ENCODE data around the gene POP5. TPM values are rescaled to one million over a fixed set of nuclear protein-coding genes. Genes with fewer than 3 reads are reported as not detected.

The POP5 gene
- total RNA-seq, 2 experiments from 2014 or later, result 60.0 to 61.9 TPM

DNA sequence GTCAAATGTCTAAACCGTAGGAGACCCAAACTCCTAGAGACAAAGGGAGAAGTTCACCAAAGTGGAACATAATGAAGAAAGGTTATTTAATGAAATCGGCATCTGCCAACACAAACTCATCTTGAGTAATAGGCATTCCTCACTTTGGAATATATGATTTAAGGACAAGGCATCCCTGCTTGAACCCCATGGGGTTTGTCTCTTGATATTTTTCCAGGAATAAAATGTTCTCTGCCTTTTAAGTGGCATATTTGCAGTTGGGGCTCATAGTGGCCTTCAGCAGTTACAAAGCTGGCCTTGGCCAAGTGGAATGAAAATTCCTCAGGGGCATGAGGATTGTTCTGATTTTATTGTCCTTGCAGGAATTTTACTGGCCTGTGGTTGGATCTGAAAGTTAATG is 7.1 kb downstream of the POP5 start:
- Mint-ChIP-seq H3K4me1 (peaks cover under 1% of the 10 kb centered on the region), H3K27me3 (no peaks in the 10 kb centered on the region), H3K4me3 (no peak overlapping the region), H3K36me3 (peaks cover 16% of the 10 kb centered on the region), H3K27ac (peak overlapping the region; percentile 19), H3K9me3 (no peaks in the 10 kb centered on the region)
- DNase-seq, result no peak

DNA sequence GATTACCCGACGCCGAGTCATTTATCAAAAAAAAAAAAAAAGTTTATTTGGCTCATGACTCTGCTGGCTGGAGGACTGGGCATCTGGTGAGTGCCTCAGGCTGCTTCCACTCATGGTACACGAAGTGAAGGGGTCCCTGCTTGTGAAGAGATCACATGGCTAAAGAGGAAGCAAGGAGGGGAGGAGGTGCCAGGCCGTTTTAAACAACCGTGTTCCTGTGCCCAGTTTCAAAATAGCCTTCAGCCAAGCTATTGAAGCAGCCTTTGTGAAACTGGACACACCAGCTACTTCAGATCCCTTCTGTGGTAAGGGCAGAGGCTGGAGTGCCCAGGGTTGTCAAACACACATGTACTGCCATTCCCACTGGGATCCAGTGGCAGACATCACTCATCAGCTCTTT is 7.6 kb downstream of the POP5 start:
- H3K4me1 Mint-ChIP-seq, result no peaks in the 10 kb centered on the region
- H3K9me3 Mint-ChIP-seq, result no peaks in the 10 kb centered on the region
- peak overlapping the region; percentile 19 for H3K27ac Mint-ChIP-seq
- H3K36me3 Mint-ChIP-seq, result peaks cover 16% of the 10 kb centered on the region
- no peak for DNase-seq
- H3K4me3 Mint-ChIP-seq, result no peak overlapping the region
- no peaks in the 10 kb centered on the region for H3K27me3 Mint-ChIP-seq

DNA sequence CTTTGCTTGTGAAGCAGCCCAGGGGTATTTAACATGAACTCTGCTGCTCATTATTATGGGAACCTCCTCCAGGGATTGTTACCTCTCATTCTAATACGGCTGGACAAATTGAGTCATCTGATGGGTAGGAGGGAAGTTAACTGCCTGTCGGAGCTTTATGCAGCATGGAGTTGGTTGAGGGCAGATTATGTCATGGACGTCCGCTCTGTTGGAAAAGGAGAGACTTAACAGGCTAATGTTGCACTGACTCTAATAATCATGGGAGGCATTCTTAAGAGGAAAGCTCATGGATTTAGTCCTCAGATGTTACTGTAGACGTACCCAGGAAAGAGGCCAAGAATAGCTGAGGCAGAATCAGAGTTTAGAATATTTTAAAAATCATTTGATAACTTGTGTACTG is 9.9 kb downstream of the POP5 start:
- H3K27ac Mint-ChIP-seq, result no peak overlapping the region
- H3K4me1 Mint-ChIP-seq, result no peaks in the 10 kb centered on the region
- no peak overlapping the region for H3K4me3 Mint-ChIP-seq
- H3K9me3 Mint-ChIP-seq, result no peaks in the 10 kb centered on the region
- no peak for DNase-seq
- H3K36me3 Mint-ChIP-seq, result peaks cover 15% of the 10 kb centered on the region
- H3K27me3 Mint-ChIP-seq, result no peaks in the 10 kb centered on the region

DNA sequence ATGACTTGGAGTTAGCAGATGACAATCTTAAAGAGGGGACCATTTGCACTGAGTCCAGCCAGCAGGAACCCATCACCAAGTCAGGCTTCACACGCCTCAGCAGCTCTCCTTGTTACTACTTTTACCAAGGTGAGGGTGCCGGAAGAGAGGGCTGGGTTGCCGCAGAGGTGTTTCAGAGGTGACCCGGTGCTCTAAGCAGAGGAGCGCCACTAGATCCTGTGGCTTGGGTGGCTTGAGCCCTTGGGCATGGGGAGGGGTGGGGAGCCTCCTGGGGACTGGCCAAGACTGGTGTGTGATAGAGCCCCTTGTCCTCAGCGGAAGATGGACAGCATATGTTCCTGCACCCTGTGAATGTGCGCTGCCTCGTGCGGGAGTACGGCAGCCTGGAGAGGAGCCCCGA is 17.7 kb downstream of the POP5 start:
- no peaks in the 10 kb centered on the region for H3K27me3 Mint-ChIP-seq
- H3K4me3 Mint-ChIP-seq, result no peak overlapping the region
- peak overlapping the region; percentile 51 for H3K27ac Mint-ChIP-seq
- H3K9me3 Mint-ChIP-seq, result no peaks in the 10 kb centered on the region
- no peaks in the 10 kb centered on the region for H3K4me1 Mint-ChIP-seq
- H3K36me3 Mint-ChIP-seq, result peaks cover 16% of the 10 kb centered on the region
- DNase-seq, result no peak

DNA sequence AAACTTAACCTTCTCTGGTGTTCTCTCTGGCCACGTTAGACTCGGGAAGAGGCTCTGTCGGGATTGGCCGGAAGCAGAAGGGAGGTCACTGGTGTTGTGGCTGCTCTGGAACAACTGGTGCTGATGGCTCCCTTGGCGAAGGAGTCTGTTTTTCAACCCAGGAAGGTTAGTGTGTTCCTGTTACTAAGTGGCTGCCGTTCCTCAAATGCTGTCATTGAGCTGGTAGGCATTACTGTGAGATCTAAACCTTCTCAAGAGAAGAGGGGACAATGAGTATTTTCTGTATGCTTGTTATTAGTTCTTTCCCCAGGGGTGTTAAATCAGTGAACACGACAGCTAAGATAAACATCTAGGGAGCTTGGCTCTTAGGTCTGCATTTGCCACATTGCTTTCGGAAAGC is 18.3 kb downstream of the POP5 start:
- Mint-ChIP-seq H3K4me1 (no peaks in the 10 kb centered on the region), H3K27me3 (no peaks in the 10 kb centered on the region), H3K9me3 (no peaks in the 10 kb centered on the region), H3K27ac (peak overlapping the region; percentile 48), H3K36me3 (peaks cover 17% of the 10 kb centered on the region), H3K4me3 (no peak overlapping the region)
- DNase-seq, result no peak

DNA sequence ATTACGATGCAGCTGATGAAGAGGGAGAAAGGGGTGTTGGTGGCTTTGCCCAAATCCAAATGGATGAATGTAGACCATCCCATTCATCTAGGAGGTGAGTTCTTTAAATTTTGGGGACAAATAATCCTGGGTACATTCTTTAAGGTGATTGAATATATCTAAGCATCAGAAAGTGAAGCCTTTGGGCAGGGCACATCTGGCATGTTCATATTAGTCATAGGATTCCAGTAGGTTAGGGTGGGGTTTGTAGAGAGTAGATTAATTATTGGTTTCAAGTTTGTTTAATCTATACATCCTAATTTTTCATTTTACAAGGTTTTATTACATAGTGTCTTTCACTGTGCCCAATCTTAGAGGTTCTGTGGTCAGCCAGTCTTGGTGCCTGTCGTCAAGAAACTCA is 23.6 kb downstream of the POP5 start:
- Mint-ChIP-seq H3K9me3 (no peaks in the 10 kb centered on the region), H3K36me3 (peaks cover 16% of the 10 kb centered on the region), H3K27me3 (no peaks in the 10 kb centered on the region), H3K27ac (peak overlapping the region; percentile 28), H3K4me3 (no peak overlapping the region), H3K4me1 (no peaks in the 10 kb centered on the region)
- no peak for DNase-seq

DNA sequence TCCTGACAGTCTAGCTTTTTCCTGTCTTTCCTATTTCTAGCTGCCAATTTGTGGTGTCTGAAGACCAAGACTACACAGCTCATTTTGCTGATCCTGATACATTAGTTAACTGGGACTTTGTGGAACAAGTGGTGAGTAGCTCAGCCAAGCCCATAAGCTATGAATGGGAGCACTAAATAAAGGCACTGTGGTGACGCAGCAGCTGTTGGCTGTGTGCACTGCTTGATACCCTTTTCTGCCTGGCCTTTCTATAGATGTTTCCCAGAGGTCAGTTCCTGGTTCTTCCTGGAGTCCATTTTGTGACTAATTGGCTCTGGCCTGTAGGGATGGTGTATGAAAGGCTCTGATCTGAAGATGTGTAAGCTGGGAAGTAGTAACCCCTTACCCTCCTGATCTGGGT is 26.5 kb downstream of the POP5 start:
- Mint-ChIP-seq H3K4me1 (peaks cover 4% of the 10 kb centered on the region), H3K27me3 (no peaks in the 10 kb centered on the region), H3K4me3 (no peak overlapping the region), H3K9me3 (no peaks in the 10 kb centered on the region), H3K27ac (no peak overlapping the region), H3K36me3 (peaks cover 17% of the 10 kb centered on the region)
- no peak for DNase-seq

DNA sequence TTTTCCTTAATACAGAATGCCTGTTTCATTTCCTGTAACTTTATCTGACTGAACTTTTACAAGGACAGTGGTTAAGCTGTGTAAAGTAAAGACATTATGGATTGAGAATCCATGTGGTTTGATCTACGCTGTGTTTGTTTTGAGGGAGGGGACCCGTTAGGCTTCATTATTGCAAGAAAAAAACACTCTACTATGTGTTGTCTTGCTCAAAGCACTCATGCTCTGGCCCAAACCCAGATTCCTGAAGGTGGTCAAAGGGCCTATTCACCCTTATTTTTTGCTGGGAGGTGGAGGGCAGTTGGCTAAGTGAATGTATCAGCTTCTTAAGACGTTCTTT is 35.2 kb downstream of the POP5 start:
- peaks cover 7% of the 10 kb centered on the region for H3K36me3 Mint-ChIP-seq
- no peaks in the 10 kb centered on the region for H3K9me3 Mint-ChIP-seq
- DNase-seq, result no peak
- no peaks in the 10 kb centered on the region for H3K27me3 Mint-ChIP-seq
- H3K4me1 Mint-ChIP-seq, result peaks cover 12% of the 10 kb centered on the region
- no peak overlapping the region for H3K4me3 Mint-ChIP-seq
- peak overlapping the region; percentile 57 for H3K27ac Mint-ChIP-seq

DNA sequence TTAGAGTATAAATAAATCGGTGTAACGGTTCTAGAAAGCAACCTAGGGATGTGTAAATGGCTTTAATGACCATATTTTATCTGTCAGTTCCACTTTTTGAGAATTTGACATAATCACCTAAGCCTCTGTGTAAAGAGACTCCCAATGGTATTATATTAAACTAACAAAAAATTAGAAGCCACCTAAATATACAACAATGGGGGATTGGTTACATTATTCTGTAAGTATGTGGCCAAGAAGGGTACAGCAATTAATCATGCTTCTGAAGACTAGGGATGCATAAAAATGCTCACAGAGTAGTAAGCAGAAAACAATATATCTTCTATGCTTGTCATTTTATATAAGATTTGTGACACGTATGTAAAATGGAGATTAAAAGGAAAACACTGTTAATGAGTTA is 36.5 kb downstream of the POP5 start:
- H3K27me3 Mint-ChIP-seq, result no peaks in the 10 kb centered on the region
- DNase-seq, result no peak
- no peaks in the 10 kb centered on the region for H3K9me3 Mint-ChIP-seq
- no peak overlapping the region for H3K27ac Mint-ChIP-seq
- peaks cover 12% of the 10 kb centered on the region for H3K36me3 Mint-ChIP-seq
- no peak overlapping the region for H3K4me3 Mint-ChIP-seq
- H3K4me1 Mint-ChIP-seq, result peaks cover 21% of the 10 kb centered on the region

DNA sequence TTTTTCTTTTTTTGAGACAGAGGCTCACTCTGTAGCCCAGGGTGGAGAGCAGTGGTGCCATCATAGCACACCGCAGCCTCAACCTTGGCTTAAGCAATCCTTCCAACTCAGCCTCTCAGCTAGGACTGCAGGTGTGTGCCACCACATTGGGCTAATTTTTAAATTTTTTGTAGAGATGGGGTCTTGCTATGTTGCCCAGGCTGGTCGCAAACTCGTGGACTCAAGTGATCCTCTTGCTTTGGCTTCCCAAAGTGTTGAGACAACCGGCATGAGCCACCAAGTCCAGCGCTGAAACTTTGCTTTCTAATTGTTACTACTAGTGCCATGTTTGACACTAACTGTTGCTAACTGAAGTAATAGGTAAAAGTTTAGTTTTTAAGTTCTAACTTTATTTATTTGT is 39.0 kb downstream of the POP5 start:
- Mint-ChIP-seq H3K4me1 (peaks cover 46% of the 10 kb centered on the region), H3K9me3 (no peaks in the 10 kb centered on the region), H3K27ac (no peak overlapping the region), H3K27me3 (no peaks in the 10 kb centered on the region), H3K36me3 (peaks cover 29% of the 10 kb centered on the region), H3K4me3 (no peak overlapping the region)
- DNase-seq, result no peak

DNA sequence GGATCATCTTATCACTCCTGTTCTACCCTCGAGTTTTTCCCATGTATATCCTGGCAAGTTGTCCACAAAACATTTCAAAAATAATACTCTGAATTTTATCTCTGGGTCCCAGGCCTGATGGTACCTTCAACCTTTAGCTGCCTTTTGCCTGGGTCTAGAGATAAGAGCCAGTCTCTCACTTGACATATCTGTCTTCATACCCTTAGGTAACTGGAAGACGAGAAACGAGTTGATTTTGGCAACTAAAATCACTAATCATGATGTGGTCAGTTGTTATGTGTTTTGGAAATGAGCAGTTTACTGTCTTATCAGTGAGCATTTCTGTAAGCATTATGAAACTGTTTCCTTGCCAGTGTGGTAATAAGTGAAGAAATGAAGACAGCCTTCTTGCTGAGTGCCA is 40.8 kb downstream of the POP5 start:
- Mint-ChIP-seq H3K9me3 (no peaks in the 10 kb centered on the region), H3K27me3 (no peaks in the 10 kb centered on the region), H3K4me1 (peaks cover 56% of the 10 kb centered on the region), H3K27ac (no peak overlapping the region), H3K36me3 (peaks cover 44% of the 10 kb centered on the region), H3K4me3 (no peak overlapping the region)
- DNase-seq, result no peak

DNA sequence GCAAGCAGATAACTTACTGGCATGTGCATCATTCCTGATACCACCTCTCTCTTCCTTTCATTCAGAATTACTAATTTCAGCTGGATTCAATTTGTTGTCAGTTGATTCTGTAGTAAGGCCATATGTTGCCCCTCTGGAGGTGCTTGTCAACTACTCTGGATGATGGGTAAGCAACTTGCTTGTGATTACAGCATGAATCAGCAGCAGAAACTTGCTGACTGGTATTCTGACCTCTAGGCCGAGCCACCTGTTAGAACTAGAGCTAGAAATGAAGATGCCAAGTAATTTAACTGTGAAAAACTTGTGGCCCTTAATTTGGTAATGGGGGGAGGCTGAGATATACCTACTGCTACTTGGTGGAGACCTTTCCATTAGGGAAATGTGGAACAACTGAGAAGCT is 41.9 kb downstream of the POP5 start:
- H3K36me3 Mint-ChIP-seq, result peaks cover 47% of the 10 kb centered on the region
- peak overlapping the region; percentile 11 for H3K27ac Mint-ChIP-seq
- H3K4me1 Mint-ChIP-seq, result peaks cover 54% of the 10 kb centered on the region
- DNase-seq, result no peak
- H3K4me3 Mint-ChIP-seq, result no peak overlapping the region
- H3K9me3 Mint-ChIP-seq, result no peaks in the 10 kb centered on the region
- H3K27me3 Mint-ChIP-seq, result no peaks in the 10 kb centered on the region

DNA sequence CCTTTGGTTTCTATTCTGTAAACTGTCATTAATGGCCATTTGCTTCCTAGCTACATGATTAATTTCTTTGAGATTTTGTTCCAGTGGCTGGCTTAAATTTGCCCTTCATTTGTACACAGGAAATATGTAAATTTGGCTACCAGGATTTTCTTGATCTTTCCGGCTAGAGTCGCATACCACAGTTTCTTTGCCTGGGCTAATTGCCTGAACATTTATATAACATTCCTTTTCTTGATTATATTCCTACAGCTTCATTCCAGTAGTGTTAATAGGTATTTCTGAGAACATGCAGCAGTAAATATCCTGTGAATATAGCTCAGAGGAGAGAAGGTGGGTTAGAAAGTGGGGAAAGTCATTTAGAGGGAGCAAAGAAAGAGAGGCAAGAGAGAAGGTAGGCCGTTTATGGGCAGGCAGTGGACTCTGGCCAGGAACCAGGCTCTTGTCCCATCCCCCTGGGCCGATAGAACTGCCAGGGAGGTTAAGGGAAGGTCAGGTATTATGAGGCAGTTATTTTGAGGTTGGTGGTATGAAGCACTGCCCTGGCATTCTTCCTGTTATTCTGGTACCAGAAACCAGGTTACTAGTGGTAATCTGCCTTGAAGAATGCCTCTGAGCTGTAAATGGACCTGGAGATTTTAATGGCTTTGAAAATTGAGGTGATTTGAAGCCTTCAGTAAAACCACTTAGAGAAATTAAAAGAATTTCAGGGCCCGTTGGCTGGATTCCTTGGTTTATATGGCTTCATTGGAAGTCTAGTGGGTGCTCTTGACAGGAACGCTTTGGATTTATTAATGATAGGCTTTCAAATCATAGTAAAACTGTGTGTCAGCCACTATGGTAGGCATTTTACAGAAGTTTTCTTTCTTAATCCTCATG is 42.7 kb downstream of the POP5 start:
- DNase-seq, result no peak
- peaks cover 52% of the 10 kb centered on the region for H3K4me1 Mint-ChIP-seq
- H3K4me3 Mint-ChIP-seq, result peak overlapping the region; percentile 91
- H3K36me3 Mint-ChIP-seq, result peaks cover 47% of the 10 kb centered on the region
- peak overlapping the region; percentile 58 for H3K27ac Mint-ChIP-seq
- no peaks in the 10 kb centered on the region for H3K9me3 Mint-ChIP-seq
- no peaks in the 10 kb centered on the region for H3K27me3 Mint-ChIP-seq

DNA sequence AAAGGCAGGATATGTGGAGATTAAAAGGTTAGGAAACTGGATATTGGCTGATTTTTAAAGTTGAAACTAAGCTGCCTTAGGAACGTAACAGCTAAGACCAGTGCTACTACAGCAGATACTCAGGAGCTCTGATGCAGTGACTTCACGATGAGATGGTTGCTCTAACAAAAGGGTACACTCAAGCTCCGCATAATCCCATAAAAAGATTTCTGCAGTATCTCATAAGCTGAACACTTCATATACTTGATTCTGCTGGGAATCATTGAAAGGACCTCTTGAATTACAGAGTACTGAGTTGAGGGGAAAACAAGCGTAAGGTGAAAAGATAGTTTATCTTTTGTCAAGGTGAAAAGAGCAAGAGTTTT is 43.4 kb downstream of the POP5 start:
- Mint-ChIP-seq H3K27me3 (no peaks in the 10 kb centered on the region), H3K4me3 (peak overlapping the region; percentile 91), H3K27ac (peak overlapping the region; percentile 58), H3K36me3 (peaks cover 47% of the 10 kb centered on the region), H3K9me3 (no peaks in the 10 kb centered on the region), H3K4me1 (peaks cover 51% of the 10 kb centered on the region)
- DNase-seq, result no peak

DNA sequence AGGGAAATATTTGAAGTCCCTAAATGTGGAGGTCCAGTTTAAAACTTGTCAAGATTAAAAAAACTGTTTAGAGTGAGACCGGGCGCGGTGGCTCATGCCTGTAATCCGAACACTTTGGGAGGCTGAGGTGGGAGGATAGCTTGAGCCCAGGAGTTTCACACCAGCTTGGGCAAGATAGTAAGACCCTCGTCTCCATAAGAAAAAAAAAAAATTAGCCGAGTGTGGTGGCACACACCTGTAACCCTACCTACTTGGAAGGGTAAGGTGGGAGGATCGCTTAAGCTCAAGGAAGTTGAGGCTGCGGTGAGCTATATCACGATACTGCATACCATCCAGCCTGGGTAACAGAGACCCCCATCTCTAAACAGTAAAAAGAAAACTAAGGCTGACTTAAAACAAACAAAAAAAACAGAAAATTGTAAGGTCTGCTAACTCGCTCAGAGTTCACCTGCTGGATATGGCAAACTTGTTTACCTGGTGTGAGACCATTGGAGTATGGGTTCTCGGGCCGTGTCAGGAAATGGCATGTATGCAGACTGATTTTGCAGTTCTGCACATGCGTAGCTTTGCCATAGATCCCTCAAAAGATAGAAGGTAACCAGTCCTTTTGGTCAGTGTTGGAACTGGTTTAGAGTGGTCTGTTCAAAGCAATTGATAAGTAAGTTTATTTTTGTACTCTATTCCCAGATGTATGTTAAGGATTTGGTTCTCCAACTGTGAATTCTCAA is 45.0 kb downstream of the POP5 start:
- H3K36me3 Mint-ChIP-seq, result peaks cover 40% of the 10 kb centered on the region

More for the DNA sequence above, 45.0 kb downstream of the POP5 start:
- Mint-ChIP-seq H3K4me3 (peak overlapping the region; percentile 91), H3K4me1 (peaks cover 48% of the 10 kb centered on the region), H3K9me3 (no peaks in the 10 kb centered on the region), H3K27me3 (no peaks in the 10 kb centered on the region), H3K27ac (peak overlapping the region; percentile 77)
- peak; percentile 21 for DNase-seq
